ENCODE data around the gene RADIL.
A peak's percentile ranks its signal among the peaks of the same experiment; 100 is the strongest.

The RADIL gene

DNA sequence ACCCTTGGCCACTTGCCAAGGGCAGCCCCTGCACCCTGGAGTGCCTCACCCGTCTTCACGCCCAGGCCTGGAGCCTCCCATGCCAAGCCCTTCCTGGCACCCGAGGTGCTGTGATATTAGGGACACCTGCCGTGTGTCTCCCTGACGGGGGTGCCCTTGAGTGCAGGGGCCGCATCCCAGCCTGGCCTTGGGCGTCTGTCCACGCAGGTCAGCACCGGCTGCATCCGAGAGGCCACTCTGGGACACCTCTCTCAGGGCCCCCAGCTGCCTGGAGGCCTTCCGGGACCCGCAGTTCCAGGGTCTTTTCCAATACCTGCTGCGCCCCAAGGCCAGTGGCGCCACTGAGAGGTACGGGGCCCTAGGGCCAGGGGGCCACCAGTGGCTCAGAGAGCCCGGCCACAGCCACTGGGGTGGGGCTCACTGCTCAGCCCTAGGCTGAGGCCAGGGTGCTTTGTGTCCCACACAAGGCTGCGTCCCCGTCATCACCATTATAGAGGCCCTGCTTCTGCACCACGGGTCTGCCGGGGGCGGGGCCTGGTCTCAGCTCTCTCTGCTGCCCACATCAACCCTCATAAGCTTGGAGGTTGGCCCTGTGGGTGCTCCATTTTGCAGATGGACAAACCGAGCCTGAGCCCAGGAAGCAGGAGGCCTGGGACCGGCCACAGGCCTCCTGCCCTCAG, 95.4 kb downstream of the RADIL start:
- no peak for DNase-seq (ENCODE audit: low spot score)

DNA sequence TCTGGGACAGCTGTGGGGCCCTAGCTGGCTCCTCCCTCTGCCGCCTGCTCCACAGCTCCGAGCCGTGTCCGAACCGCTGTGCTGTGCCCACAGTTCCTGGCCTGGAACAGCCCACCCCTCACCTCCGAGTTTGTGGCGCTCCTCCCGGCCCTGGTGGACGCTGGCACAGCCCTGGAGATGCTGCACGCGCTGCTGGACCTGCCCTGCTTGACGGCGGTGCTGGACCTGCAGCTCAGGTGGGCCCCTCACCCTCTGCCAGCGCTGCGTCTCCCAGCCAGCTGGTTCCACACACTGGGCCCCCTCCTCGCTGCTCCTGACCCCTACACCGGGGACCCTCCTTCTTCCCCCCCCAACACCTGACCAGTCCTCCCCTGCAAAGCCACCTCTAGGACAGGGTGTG, 96.0 kb downstream of the RADIL start:
- DNase-seq (ENCODE audit: low spot score) = no peak
- Mint-ChIP-seq H3K27me3 (ENCODE audit: low read depth) (no peaks in the 10 kb centered on the region), H3K36me3 (ENCODE audit: low read depth) (peaks cover 15% of the 10 kb centered on the region), H3K27ac (no peak overlapping the region), H3K9me3 (no peaks in the 10 kb centered on the region), H3K4me1 (ENCODE audit: low read depth) (no peaks in the 10 kb centered on the region), H3K4me3 (no peak overlapping the region)

More for the DNA sequence above, 95.4 kb downstream of the RADIL start:
- H3K9me3 Mint-ChIP-seq = no peaks in the 10 kb centered on the region
- no peak overlapping the region for H3K4me3 Mint-ChIP-seq
- no peak overlapping the region for H3K27ac Mint-ChIP-seq
- no peaks in the 10 kb centered on the region for H3K27me3 Mint-ChIP-seq (ENCODE audit: low read depth)
- peaks cover 15% of the 10 kb centered on the region for H3K36me3 Mint-ChIP-seq (ENCODE audit: low read depth)
- H3K4me1 Mint-ChIP-seq (ENCODE audit: low read depth) = no peaks in the 10 kb centered on the region

DNA sequence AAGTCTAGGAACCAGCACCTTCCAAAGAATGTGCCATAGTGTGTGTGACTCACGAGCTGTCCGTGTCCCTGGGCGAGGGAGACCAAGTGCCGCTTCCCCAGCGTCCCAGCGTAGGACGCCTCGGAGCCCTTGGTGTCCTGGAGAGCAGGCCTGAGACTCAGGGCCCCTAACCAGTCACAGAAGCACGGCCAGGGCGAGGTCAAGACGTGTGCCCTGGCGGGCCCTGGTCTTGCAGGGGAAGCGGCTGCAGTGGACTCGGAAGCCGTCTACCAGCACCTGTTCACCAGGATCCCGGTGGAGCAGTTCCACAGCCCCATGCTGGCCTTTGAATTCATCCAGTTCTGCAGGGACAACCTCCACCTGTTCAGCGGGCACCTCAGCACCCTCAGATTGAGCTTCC, 97.5 kb downstream of the RADIL start:
- Mint-ChIP-seq H3K4me3 (no peak overlapping the region), H3K27me3 (ENCODE audit: low read depth) (no peaks in the 10 kb centered on the region), H3K27ac (no peak overlapping the region), H3K36me3 (ENCODE audit: low read depth) (peaks cover 18% of the 10 kb centered on the region), H3K4me1 (ENCODE audit: low read depth) (no peaks in the 10 kb centered on the region), H3K9me3 (no peaks in the 10 kb centered on the region)
- DNase-seq (ENCODE audit: low spot score) = no peak

DNA sequence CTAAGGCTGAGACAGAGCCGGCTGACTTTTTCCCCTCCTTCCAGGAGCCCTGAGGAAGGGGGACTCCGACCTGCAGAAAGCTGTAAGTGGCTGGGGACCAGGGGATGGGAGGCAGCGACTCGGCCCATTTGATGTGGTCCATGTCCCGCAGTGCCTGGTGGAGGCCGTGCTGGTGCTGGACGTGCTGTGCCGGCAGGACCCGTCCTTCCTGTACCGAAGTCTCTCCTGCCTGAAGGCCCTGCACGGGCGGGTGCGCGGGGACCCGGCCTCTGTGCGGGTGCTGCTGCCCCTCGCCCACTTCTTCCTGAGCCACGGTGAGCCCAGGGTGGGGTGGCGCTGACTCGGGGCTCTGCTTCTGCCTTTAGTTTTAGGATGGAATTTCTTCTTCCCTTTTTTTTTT, 98.1 kb downstream of the RADIL start:
- Mint-ChIP-seq H3K27ac (no peak overlapping the region), H3K4me1 (ENCODE audit: low read depth) (no peaks in the 10 kb centered on the region), H3K4me3 (no peak overlapping the region), H3K27me3 (ENCODE audit: low read depth) (no peaks in the 10 kb centered on the region), H3K9me3 (no peaks in the 10 kb centered on the region), H3K36me3 (ENCODE audit: low read depth) (peaks cover 20% of the 10 kb centered on the region)
- no peak for DNase-seq (ENCODE audit: low spot score)

DNA sequence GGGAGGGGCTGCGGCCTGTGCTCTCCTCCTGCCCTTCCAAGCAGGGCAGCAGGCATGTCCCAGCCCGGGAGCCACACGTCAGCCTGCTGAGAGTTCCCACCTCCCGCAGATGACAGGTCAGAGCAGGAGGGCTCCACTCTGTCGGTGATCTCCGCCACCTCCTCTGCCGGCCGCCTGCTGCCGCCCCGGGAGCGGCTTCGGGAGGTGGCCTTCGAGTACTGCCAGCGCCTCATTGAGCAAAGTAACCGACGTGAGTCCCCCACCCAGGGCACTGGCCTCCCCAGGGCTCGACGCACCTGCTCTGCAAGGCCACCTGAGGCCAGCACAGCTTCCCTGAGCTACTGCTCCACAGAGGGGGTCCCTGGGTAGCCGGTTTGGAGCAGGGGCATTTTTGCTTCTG, 98.7 kb downstream of the RADIL start:
- H3K27ac Mint-ChIP-seq = no peak overlapping the region
- no peaks in the 10 kb centered on the region for H3K27me3 Mint-ChIP-seq (ENCODE audit: low read depth)
- no peaks in the 10 kb centered on the region for H3K9me3 Mint-ChIP-seq
- H3K36me3 Mint-ChIP-seq (ENCODE audit: low read depth) = peaks cover 18% of the 10 kb centered on the region
- no peak overlapping the region for H3K4me3 Mint-ChIP-seq
- DNase-seq (ENCODE audit: low spot score) = no peak
- H3K4me1 Mint-ChIP-seq (ENCODE audit: low read depth) = no peaks in the 10 kb centered on the region

DNA sequence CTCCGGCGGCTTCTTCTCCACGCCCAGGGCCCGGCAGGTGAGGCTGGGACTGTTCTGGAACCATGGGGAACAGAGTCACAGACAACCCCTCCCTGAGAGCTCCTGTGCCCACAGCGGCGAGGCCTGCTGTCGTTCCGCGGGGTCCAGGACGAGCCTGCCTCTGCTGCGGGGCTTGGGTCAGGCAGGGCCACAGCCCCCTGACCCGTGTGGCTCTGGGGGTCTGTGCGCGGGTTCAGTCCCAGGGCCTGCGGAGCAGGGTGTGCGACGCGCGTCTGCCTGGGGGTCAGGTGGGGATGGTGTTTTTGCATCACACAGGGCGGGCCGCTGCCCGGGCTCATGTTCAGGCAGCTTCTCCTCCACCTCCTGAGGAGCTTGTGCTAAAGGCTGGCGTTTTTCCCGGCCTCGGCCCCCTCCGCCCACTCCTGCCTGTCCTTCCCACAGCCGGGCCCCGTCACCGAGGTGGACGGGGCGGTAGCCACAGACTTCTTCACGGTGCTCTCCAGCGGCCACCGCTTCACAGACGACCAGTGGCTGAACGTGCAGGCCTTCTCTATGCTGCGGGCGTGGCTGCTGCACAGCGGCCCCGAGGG, 99.7 kb downstream of the RADIL start:
- peaks cover 15% of the 10 kb centered on the region for H3K36me3 Mint-ChIP-seq (ENCODE audit: low read depth)
- no peak overlapping the region for H3K27ac Mint-ChIP-seq
- no peaks in the 10 kb centered on the region for H3K4me1 Mint-ChIP-seq (ENCODE audit: low read depth)

DNA sequence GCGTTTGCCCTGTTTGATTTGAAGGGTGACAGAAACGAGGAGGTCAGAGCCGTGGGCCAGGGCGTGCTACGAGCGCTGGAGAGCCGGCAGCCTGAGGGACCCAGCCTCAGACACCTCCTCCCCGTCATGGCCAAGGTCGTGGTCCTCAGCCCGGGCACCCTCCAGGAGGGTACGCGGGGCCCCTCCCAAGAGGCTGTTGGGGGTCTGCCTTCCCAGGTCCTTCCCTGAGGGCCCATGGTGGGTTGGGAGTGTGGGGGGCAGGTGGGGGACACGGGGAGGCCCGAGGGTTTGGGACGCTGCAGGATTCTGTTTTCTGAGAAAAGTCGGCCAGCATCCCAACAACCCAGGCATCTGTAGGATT, 100.2 kb downstream of the RADIL start:
- Mint-ChIP-seq H3K36me3 (ENCODE audit: low read depth) (peaks cover 16% of the 10 kb centered on the region), H3K4me3 (no peak overlapping the region), H3K9me3 (no peaks in the 10 kb centered on the region), H3K4me1 (ENCODE audit: low read depth) (peaks cover 2% of the 10 kb centered on the region), H3K27ac (no peak overlapping the region), H3K27me3 (ENCODE audit: low read depth) (no peaks in the 10 kb centered on the region)
- DNase-seq (ENCODE audit: low spot score) = no peak

More for the DNA sequence above, 99.7 kb downstream of the RADIL start:
- Mint-ChIP-seq H3K4me3 (no peak overlapping the region), H3K27me3 (ENCODE audit: low read depth) (no peaks in the 10 kb centered on the region), H3K9me3 (no peaks in the 10 kb centered on the region)
- no peak for DNase-seq (ENCODE audit: low spot score)

DNA sequence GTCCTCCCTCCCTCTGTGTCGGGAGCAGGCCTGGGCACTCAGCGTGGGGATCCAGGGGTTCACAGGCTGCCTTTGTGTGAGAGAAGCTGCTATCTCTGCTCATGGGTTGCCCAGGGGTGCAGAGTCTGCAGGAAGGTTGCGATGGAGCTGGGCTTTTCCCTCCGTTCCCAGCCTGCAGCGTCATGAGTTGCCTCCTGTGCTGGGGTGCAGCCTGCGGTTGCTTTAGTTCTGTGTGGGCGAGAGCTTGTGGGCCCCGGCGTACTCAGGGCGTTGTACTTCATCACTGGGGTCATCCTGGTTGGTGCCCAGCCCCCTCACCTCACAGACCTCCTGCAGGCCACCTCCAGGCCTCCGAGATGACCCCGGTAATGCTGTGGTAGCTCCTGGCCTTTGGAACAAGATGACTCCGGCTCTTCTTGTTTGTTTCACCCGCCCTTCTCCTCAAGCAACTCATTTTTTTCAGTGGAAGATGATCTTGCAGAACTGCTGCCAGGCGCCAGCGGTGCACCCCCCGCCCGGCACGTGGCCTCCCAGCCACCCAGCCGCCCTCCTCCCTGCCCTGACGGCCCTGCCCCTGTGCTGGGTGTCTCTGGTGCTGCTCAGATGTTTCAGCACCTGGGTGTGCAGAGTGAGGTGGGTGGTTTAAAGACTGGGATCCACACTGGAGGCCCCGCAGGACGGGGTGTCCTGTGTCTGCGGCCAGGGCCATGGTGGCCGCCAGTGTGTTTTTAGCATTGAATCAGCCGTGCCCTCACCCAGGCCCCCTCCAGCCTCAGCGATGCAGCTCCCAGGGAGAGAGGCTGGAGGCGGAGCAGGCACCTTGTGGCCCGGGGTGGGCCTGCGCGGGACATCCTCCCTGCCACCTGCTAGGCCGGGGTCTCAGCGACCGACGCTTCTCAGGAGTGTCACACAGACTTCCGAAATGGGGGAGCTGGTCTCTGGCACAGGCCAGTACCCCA, 100.9 kb downstream of the RADIL start:
- Mint-ChIP-seq H3K4me3 (no peak overlapping the region), H3K27ac (no peak overlapping the region), H3K36me3 (ENCODE audit: low read depth) (peaks cover 20% of the 10 kb centered on the region), H3K4me1 (ENCODE audit: low read depth) (peaks cover 9% of the 10 kb centered on the region), H3K27me3 (ENCODE audit: low read depth) (no peaks in the 10 kb centered on the region), H3K9me3 (no peaks in the 10 kb centered on the region)
- DNase-seq (ENCODE audit: low spot score) = no peak

DNA sequence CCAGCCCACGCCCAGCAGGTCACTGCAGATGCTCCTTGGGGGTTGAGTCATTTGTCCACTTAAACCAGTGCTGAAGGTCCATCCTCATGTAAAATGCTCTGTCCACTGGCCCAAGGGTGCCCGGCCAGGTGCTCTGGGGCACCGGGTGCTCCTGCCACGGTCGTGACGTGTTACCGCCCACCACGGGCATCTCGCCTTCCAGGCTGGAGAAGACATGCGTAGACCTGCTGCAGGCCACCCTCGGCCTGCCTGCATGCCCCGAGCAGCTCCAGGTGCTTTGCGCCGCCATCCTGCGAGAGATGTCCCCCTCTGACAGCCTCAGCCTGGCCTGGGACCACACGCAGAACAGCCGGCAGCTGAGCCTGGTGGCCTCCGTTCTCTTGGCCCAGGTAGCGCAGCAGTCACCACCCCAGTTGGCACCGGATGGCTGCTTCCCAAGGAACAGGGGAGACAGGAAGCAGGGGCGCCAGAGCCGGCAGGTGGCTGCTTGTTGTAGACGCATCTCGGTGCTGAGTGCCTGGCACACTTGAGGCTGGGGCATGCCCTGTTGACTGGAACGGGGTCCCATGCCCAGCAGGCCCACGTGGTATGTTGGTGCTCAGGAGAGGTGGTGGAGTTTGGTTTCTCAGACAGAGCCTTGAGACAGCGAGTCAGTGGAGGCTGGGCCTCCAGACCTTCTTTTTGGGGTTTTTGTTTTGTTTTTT, 102.0 kb downstream of the RADIL start:
- H3K27ac Mint-ChIP-seq = no peak overlapping the region
- no peak overlapping the region for H3K4me3 Mint-ChIP-seq
- H3K4me1 Mint-ChIP-seq (ENCODE audit: low read depth) = peaks cover 14% of the 10 kb centered on the region
- peaks cover 23% of the 10 kb centered on the region for H3K36me3 Mint-ChIP-seq (ENCODE audit: low read depth)
- no peaks in the 10 kb centered on the region for H3K27me3 Mint-ChIP-seq (ENCODE audit: low read depth)
- H3K9me3 Mint-ChIP-seq = no peaks in the 10 kb centered on the region
- DNase-seq (ENCODE audit: low spot score) = no peak

DNA sequence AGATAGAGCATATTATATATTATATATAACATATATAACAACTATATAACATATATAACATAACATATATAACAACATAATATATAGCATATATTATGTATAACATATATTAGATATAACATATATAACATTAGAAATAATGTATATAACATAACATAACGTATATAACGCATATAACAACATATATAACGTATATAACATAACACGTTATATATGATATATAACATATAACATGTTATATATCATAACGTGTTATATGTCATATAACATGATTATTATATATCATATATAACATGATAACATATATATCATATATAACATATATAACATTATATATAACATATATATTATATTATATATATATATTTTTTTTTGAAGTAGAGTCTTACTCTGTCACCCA, 104.4 kb downstream of the RADIL start:
- peaks cover 28% of the 10 kb centered on the region for H3K4me1 Mint-ChIP-seq (ENCODE audit: low read depth)

DNA sequence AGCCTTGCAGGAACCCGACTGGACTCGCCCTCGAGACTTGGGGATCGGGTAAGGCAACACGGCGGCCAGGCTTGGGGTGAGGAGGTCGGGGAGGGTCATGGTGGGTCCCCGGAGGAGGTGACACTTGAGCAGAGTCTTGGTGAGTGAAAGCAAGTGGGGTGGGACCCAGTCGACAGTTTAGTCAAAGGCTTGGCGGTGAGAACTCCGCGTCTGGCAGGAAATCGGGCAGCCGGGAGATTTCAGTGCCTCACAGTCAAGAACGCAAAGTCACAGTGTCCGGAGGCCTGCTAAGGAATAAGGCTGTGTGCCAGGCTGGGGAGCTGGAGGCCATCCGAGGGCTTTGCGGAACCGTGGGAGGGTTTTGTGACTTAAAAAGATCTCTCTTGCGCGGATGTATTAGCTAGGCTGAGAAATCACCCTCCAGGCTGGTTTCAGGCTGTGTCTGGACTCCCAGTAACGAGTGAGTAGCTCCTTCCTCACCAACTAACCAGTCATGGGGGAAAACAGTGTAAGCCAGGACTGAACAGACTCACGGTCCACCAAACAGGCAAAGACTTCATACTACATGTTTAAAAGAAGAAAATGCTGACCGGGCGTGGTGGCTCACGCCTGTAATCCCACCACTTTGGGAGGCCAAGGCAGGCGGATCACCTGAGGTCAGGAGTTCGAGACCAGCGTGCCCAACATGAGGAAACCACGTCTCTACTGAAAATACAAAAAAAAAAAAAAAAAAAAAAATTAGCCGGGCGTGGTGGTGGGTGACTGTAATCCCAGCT, 107.5 kb downstream of the RADIL start:
- H3K27ac Mint-ChIP-seq = peak overlapping the region; percentile 98
- H3K36me3 Mint-ChIP-seq (ENCODE audit: low read depth) = peaks cover 18% of the 10 kb centered on the region
- H3K4me1 Mint-ChIP-seq (ENCODE audit: low read depth) = peaks cover 29% of the 10 kb centered on the region
- H3K4me3 Mint-ChIP-seq = peak overlapping the region; percentile 95
- peak; percentile 38 for DNase-seq (ENCODE audit: low spot score)
- no peaks in the 10 kb centered on the region for H3K9me3 Mint-ChIP-seq
- H3K27me3 Mint-ChIP-seq (ENCODE audit: low read depth) = no peaks in the 10 kb centered on the region

More for the DNA sequence above, 104.4 kb downstream of the RADIL start:
- Mint-ChIP-seq H3K9me3 (no peaks in the 10 kb centered on the region), H3K36me3 (ENCODE audit: low read depth) (peaks cover 26% of the 10 kb centered on the region), H3K27ac (no peak overlapping the region), H3K27me3 (ENCODE audit: low read depth) (no peaks in the 10 kb centered on the region), H3K4me3 (no peak overlapping the region)
- no peak for DNase-seq (ENCODE audit: low spot score)

DNA sequence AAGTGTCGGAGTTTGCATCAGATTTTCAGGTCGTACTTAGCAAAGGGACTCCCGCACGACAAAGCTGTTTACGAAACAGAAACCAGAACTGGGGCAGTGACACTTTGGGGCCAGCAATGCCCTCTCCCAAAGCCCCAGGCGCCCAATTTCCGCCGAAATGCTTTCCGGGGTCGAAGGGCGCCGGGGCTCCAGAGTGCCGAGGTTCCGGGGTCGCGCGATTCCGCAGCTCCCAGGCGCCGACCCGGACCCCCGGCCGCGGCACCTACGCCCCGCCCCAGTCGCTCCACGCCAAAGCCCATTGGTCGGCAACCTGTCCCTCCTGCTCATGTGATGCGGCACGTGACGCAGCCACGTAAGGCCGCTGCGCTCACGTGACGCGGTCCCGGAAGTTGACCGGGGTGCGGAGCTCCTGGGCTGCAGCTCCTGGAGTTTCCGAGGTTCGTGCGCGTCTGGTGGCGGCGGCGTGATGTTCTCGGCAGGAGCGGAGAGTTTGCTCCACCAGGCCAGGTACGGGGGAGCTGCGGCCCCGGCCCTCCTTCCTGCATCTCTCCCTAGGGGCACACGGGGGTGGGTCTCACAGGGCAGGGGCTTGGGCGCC, 108.2 kb downstream of the RADIL start, which contains the start of gene AP5Z1:
Gene AP5Z1 (plus strand): TSS at position 374 of the 598 bp plus-strand sequence. CDS start 93 bp downstream, at position 467.
- Mint-ChIP-seq H3K4me3 (peak within 1 kb of the TSS; percentile 95), H3K27me3 (ENCODE audit: low read depth) (no peaks in the 10 kb centered on the region), H3K27ac (peak within 1 kb of the TSS; percentile 98), H3K4me1 (ENCODE audit: low read depth) (peaks cover 29% of the 10 kb centered on the region), H3K9me3 (no peaks in the 10 kb centered on the region), H3K36me3 (ENCODE audit: low read depth) (peaks cover 16% of the 10 kb centered on the region)
- DNase-seq (ENCODE audit: low spot score) = peak; percentile 92
